Neutrophil (primary cell): Measurements from ENCODE around the gene ATG4B.
"Not testable (repeated sequence)": the region's sequence is repeated elsewhere in the genome, so short reads cannot be mapped to it uniquely, and the experiment has no call there.

ENCODE experiments used
- H3K27ac ChIP-seq: fragments of 200-600 bp; sonication (generic); 2 replicates; pipeline ENCODE4 v1.5.1; 2016; ENCODE audit warnings: mild to moderate bottlenecking, moderate library complexity
- H3K27me3 ChIP-seq: fragments of 200-600 bp; sonication (generic); 2 replicates; pipeline ENCODE4 v1.6.0; 2016; ENCODE audit warnings: mild to moderate bottlenecking
- H3K36me3 ChIP-seq: fragments of 200-600 bp; sonication (generic); 2 replicates; pipeline ENCODE4 v1.5.1; 2017
- H3K4me1 ChIP-seq, 2 experiments: fragments of 200-600 bp in 1 of 2; sonication (generic) in 1 of 2; 1 replicate in 1 of 2; 2 replicates in 1 of 2; pipeline versions ENCODE4 v1.5.1 to v1.6.1; 2013 to 2016; ENCODE audit warnings: low read depth in 1 of 2, low read length in 1 of 2, mild to moderate bottlenecking in 1 of 2, moderate library complexity in 1 of 2; ENCODE audit not compliant: control insufficient read depth in 1 of 2, insufficient read depth in 1 of 2
- H3K4me3 ChIP-seq, 2 experiments: fragments of 200-600 bp in 1 of 2; sonication (generic) in 1 of 2; 1 replicate in 1 of 2; 2 replicates in 1 of 2; pipeline ENCODE4 v1.5.1; 2013 to 2016; ENCODE audit warnings: low read depth in 1 of 2, low read length in 1 of 2, mild to moderate bottlenecking in 1 of 2, moderate library complexity in 1 of 2
- H3K9me3 ChIP-seq: fragments of 200-600 bp; sonication (generic); 2 replicates; pipeline ENCODE4 v1.5.1; 2016
- CTCF ChIP-seq: fragments of 200-600 bp; sonication (generic); IDR thresholded peaks from 2 replicates; pipeline ENCODE4 v1.5.1; 2016; ENCODE audit warnings: antibody characterized with exemption

ATG4B gene

GRCh38 chr2:241660593-241661213 is 23.2 kb downstream of the ATG4B start:
- Histone ChIP-seq H3K4me3 (no peak overlapping the region), H3K36me3 (peaks cover 69% of the 10 kb centered on the region), H3K27me3 (no peaks in the 10 kb centered on the region), H3K27ac (no peak overlapping the region), H3K9me3 (no peaks in the 10 kb centered on the region), H3K4me1 (no peaks in the 10 kb centered on the region)
- no peak for TF ChIP-seq CTCF

- not testable (repeated sequence) for H3K27me3 ChIP-seq, H3K4me3 ChIP-seq, H3K9me3 ChIP-seq, H3K4me1 ChIP-seq, H3K27ac ChIP-seq
- H3K36me3 ChIP-seq, result peaks cover 64% of the 10 kb centered on the region
Measured at GRCh38 chr2:241662731-241663130, 25.2 kb downstream of the ATG4B start.

GRCh38 chr2:241665731-241666440 is 28.4 kb downstream of the ATG4B start:
- peaks cover 64% of the 10 kb centered on the region for H3K36me3 ChIP-seq
- H3K4me1 ChIP-seq, result no peaks in the 10 kb centered on the region
- TF ChIP-seq CTCF, result no peak
- no peak overlapping the region for H3K4me3 ChIP-seq
- no peaks in the 10 kb centered on the region for H3K9me3 ChIP-seq
- no peaks in the 10 kb centered on the region for H3K27me3 ChIP-seq
- no peak overlapping the region for H3K27ac ChIP-seq

GRCh38 chr2:241666627-241667400 is 29.3 kb downstream of the ATG4B start:
- no peaks in the 10 kb centered on the region for H3K9me3 ChIP-seq
- H3K27me3 ChIP-seq, result no peaks in the 10 kb centered on the region
- H3K27ac ChIP-seq, result no peak overlapping the region
- H3K4me3 ChIP-seq, result no peak overlapping the region
- no peak for TF ChIP-seq CTCF
- peaks cover 66% of the 10 kb centered on the region for H3K36me3 ChIP-seq
- H3K4me1 ChIP-seq, result no peaks in the 10 kb centered on the region

GRCh38 chr2:241668354-241668753 is 30.9 kb downstream of the ATG4B start:
- Histone ChIP-seq H3K27me3 (no peaks in the 10 kb centered on the region), H3K4me1 (no peaks in the 10 kb centered on the region), H3K27ac (no peak overlapping the region), H3K9me3 (no peaks in the 10 kb centered on the region), H3K36me3 (peaks cover 70% of the 10 kb centered on the region), H3K4me3 (no peak overlapping the region)
- no peak for TF ChIP-seq CTCF

- Histone ChIP-seq H3K36me3 (peaks cover 75% of the 10 kb centered on the region), H3K27ac (no peak overlapping the region), H3K9me3 (no peaks in the 10 kb centered on the region), H3K27me3 (no peaks in the 10 kb centered on the region), H3K4me1 (no peaks in the 10 kb centered on the region), H3K4me3 (no peak overlapping the region)
- TF ChIP-seq CTCF, result no peak
Measured at GRCh38 chr2:241668839-241669238, 31.3 kb downstream of the ATG4B start.
